Upper lobe of left lung (tissue), 6 donors: ENCODE data around the gene ABLIM3. TPM values are rescaled to one million over a fixed set of nuclear protein-coding genes. Genes with fewer than 3 reads are reported as not detected.

Experiments used
- ATAC-seq, 2 donors: fragments of 200-7000 bp; cut with Tn5 transposase; one replicate each; pipeline ENCODE4 v1.9.1; 2022; ENCODE audit warnings: mild to moderate bottlenecking in 2 of 2, moderate library complexity in 2 of 2; ENCODE audit not compliant: low FRiP score in 2 of 2
- DNase-seq, 2 donors: peaks; one replicate each; pipeline ENCODE4 v3.0.0-alpha.2; 2019 to 2020
- H3K27ac ChIP-seq, 4 donors: fragments of 200-600 bp; sonication (generic); one replicate each; pipeline ENCODE4 v1.5.1; 2016 to 2019
- H3K27me3 ChIP-seq, 4 donors: fragments of 200-600 bp; sonication (generic); one replicate each; pipeline ENCODE4 v1.5.1; 2017 to 2019
- H3K36me3 ChIP-seq, 4 donors: fragments of 200-600 bp; sonication (generic); one replicate each; pipeline ENCODE4 v1.5.1; 2016 to 2019
- H3K4me1 ChIP-seq, 4 donors: fragments of 200-600 bp; sonication (generic); one replicate each; pipeline ENCODE4 v1.5.1; 2018 to 2019
- H3K4me3 ChIP-seq, 4 donors: fragments of 200-600 bp; sonication (generic); one replicate each; pipeline ENCODE4 v1.5.1; 2017 to 2019; ENCODE audit warnings: mild to moderate bottlenecking in 2 of 4, moderate library complexity in 1 of 4
- H3K9me3 ChIP-seq, 4 donors: fragments of 200-600 bp; sonication (generic); one replicate each; pipeline ENCODE4 v1.5.1; 2018 to 2019
- CTCF ChIP-seq, 6 experiments: fragments of 450-650 bp in 4 of 6; fragments of 200-600 bp in 2 of 6; sonication (generic) in 2 of 6; IDR thresholded peaks; one replicate each; pipeline ENCODE4 v1.5.1; 2016 to 2019; ENCODE audit warnings: antibody characterized with exemption in 6 of 6
- EP300 ChIP-seq, 4 donors: sonication (generic); formaldehyde crosslinking; IDR thresholded peaks; one replicate each; pipeline ENCODE4 v1.5.1; 2017; ENCODE audit warnings: antibody characterized with exemption in 4 of 4, control low read depth in 2 of 4
- POLR2A ChIP-seq, 4 donors: fragments of 450-650 bp; IDR thresholded peaks; one replicate each; pipeline ENCODE4 v1.5.1; 2016 to 2017; ENCODE audit warnings: antibody characterized with exemption in 4 of 4, mild to moderate bottlenecking in 2 of 4
- POLR2AphosphoS5 ChIP-seq, 2 donors: sonication (generic); formaldehyde crosslinking; IDR thresholded peaks; one replicate each; pipeline ENCODE4 v1.5.1; 2017; ENCODE audit warnings: antibody characterized with exemption in 2 of 2
- WGBS, 2 donors: methylation state at CpG; one replicate each; pipeline ENCODE4 v1.1.5; 2017 to 2018; 5-methylcytosine and 5-hydroxymethylcytosine counted together
- total RNA-seq, 6 donors: library from RNA; depleted of rRNA in 4 of 6; stranded (reverse); fragments of >200 nt in 4 of 6; gene quantifications; one replicate each; pipeline versions ENCODE4 v1.1.0 to v1.2.1, GENCODE V29; 2016 to 2021
- donor health status: DM: no; HTN: no; CAD: no; lungs with moderate emphysema.
- donor health status: DM: no; HTN: yes; CAD: no; lungs with severe emphysema.

ABLIM3 gene
- total RNA-seq, 6 donors from 2014 or later: 7.2 to 38.0 (median 21.0) TPM

- WGBS, 2 donors: 83 to 96% methylated on average over 4 of the region's 4 CpGs
- no peaks in the 10 kb centered on the region for H3K9me3 ChIP-seq
- TF ChIP-seq POLR2A (IDR thresholded peaks at IDR 0.05): no peak
- TF ChIP-seq POLR2AphosphoS5 (IDR thresholded peaks at IDR 0.05): no peak
- no peak for TF ChIP-seq CTCF (IDR thresholded peaks at IDR 0.05)
- no peak for TF ChIP-seq EP300 (IDR thresholded peaks at IDR 0.05)
- H3K4me1 ChIP-seq: no peaks in the 10 kb centered on the region
- no peak overlapping the region for H3K4me3 ChIP-seq
- ATAC-seq (no peak), DNase-seq (no peak)
- no peaks in the 10 kb centered on the region for H3K27me3 ChIP-seq
- no peaks in the 10 kb centered on the region for H3K36me3 ChIP-seq
- H3K27ac ChIP-seq: no peak overlapping the region
Measured at GRCh38 chr5:149262315-149262714, 121.0 kb downstream of the ABLIM3 start.

- Histone ChIP-seq H3K27ac (no peak overlapping the region), H3K4me3 (no peak overlapping the region), H3K4me1 (no peaks in the 10 kb centered on the region), H3K27me3 (no peaks in the 10 kb centered on the region), H3K9me3 (peaks cover 0 to 12% (median 5%) of the 10 kb centered on the region in 4 donors), H3K36me3 (no peaks in the 10 kb centered on the region)
- DNase-seq (peak in 1 of 2 donors; percentile 34), ATAC-seq (peak in 1 of 2 donors; percentile 28)
- WGBS, 2 donors: 32 to 64% methylated on average over 12 of the region's 12 CpGs
- TF ChIP-seq POLR2A (IDR thresholded peaks at IDR 0.05) (no peak), EP300 (IDR thresholded peaks at IDR 0.05) (no peak), CTCF (IDR thresholded peaks at IDR 0.05) (peak; percentile 20 to 63 (median 39)), POLR2AphosphoS5 (IDR thresholded peaks at IDR 0.05) (no peak)
Measured at GRCh38 chr5:149264439-149265067, 123.3 kb downstream of the ABLIM3 start.

- no peaks in the 10 kb centered on the region for H3K4me1 ChIP-seq
- TF ChIP-seq EP300 (IDR thresholded peaks at IDR 0.05) (no peak), POLR2A (IDR thresholded peaks at IDR 0.05) (no peak), POLR2AphosphoS5 (IDR thresholded peaks at IDR 0.05) (no peak), CTCF (IDR thresholded peaks at IDR 0.05) (no peak)
- H3K36me3 ChIP-seq: no peaks in the 10 kb centered on the region
- H3K27ac ChIP-seq: no peak overlapping the region
- H3K4me3 ChIP-seq: no peak overlapping the region
- WGBS, 2 donors: 88 to 95% methylated on average over 7 of the region's 7 CpGs
- peaks cover 0 to 12% (median 5%) of the 10 kb centered on the region in 4 donors for H3K9me3 ChIP-seq
- ATAC-seq (no peak), DNase-seq (no peak)
- no peaks in the 10 kb centered on the region for H3K27me3 ChIP-seq
Measured at GRCh38 chr5:149265068-149265465, 123.8 kb downstream of the ABLIM3 start.

GRCh38 chr5:149265597-149265996 lies 124.3 kb downstream of the ABLIM3 start:
- WGBS, 2 donors: 16 to 30% methylated on average over 4 of the region's 4 CpGs

More at GRCh38 chr5:149265597-149265996, 124.3 kb downstream of the ABLIM3 start:
- TF ChIP-seq POLR2A (IDR thresholded peaks at IDR 0.05) (no peak), CTCF (IDR thresholded peaks at IDR 0.05) (peak; percentile 10 to 53 (median 31))
- H3K9me3 ChIP-seq: peaks cover 0 to 12% (median 5%) of the 10 kb centered on the region in 4 donors
- H3K4me3 ChIP-seq: no peak overlapping the region
- no peak overlapping the region for H3K27ac ChIP-seq
- no peaks in the 10 kb centered on the region for H3K36me3 ChIP-seq
- DNase-seq (no peak), ATAC-seq (peak in 1 of 2 donors; percentile 37)
- H3K4me1 ChIP-seq: no peaks in the 10 kb centered on the region
- no peaks in the 10 kb centered on the region for H3K27me3 ChIP-seq
